Activated CD4-positive, alpha-beta T cell treated with anti-CD3 and anti-CD28 coated beads, Interleukin-2, Interleukin-4, amounts not matched to agents 100 ng/mL and 50 ng/mL, durations not matched to agents 16 hours and 8 hours (primary cell): ENCODE data around the gene RGP1.

Source experiments
- DNase-seq: peaks from one replicate; pipeline ENCODE4 v3.0.0-alpha.2; 2020; ENCODE audit warnings: low spot score

RGP1 gene

DNA sequence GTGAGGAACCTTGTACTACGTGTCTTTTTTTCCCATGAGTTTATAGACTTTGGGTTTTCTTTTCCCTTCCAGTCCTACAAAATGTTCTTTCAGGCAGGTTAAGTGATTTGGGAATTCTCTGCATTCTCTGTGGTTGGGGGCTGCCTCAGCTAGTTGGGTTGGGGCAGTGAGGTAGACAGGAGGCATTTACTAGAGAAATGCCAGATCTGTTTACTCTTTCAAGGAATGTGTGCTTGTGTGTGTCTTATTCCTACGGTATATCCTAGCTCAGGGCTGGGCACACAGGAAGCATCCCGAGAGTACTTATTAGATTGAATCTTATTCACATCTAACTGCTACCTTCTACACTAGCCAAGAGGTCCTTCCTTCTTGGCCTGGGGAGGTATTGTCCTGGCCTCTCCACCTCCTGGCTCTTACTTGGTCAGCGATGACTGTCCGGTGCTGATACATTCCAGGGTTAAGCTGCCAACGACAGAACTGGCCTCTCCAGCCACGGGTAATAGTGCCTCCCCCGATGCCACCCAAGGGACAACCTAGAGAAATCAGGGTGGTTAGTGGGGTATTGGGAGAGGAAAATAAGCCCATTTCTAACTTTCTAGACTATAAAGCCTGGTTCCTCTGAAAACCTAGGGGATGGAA lies 5.1 kb upstream of the RGP1 start:
- no peak for DNase-seq

DNA sequence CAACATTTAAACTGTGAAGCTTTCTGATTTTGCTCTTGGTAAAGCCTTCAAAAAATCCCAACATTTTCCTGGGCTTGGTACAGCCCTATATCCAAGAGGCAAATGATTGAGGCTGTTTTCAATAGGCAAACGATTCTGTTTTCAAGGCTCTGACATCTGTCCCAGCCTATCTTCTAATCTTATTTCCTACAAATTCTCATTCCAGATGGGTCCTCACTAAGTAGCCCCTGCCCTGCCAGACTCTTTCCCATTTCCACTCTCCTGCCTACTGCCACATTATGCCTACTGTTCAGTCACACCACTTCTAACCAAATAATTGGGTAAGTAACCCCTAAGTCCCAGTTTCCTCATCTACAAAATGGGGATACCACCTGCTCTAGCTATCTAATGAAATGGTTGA lies 3.5 kb upstream of the RGP1 start:
- DNase-seq: no peak

DNA sequence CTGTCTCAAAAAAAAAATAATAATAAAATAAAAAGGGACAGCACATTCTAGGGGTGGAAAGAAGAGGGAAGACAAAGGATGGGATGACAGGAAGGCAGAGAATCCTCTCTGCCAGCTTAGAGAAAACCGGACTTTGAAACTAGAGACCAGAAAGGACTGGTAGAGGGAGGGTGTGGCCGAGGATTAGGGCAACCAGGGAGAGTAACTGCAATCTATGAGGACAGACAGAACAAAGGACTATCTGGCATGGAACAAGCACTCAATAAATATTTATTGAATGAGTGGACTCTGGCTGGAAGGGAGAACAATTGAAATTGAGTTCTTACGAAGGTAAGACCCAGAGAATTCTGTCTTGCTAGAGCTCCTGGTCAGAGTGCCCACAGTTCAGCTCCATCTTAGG lies 2.5 kb upstream of the RGP1 start:
- no peak for DNase-seq

DNA sequence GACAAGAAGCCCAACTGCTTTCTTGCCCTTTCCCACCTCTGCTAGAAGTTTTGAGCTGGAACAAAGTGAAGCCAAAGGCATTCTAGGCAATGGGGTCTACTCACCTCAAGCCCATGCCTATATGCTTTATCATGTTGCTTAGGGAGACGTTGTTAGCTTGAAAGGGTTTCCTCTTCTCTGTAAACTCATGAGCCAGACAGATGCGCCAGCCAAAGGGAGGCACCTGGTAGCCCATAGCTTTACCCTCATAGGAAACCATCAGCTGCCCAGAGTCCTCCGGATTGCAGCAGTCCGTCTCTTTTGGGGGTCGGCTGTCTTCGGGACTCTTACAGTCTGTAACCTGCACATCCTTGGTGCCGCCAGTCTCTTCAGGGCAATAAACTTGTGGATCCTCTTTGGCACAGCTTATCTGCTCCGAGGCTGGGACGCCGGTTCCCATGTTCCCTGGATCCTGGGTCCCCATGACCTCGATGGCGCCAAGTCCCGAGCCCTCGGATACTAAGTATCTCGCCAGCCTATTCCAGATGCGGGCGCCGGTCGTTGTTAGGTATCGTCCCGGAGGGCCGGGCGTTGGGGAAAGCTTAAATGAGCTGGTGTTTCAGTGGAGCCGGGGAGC lies 737 bp upstream of the RGP1 start:
- no peak for DNase-seq

DNA sequence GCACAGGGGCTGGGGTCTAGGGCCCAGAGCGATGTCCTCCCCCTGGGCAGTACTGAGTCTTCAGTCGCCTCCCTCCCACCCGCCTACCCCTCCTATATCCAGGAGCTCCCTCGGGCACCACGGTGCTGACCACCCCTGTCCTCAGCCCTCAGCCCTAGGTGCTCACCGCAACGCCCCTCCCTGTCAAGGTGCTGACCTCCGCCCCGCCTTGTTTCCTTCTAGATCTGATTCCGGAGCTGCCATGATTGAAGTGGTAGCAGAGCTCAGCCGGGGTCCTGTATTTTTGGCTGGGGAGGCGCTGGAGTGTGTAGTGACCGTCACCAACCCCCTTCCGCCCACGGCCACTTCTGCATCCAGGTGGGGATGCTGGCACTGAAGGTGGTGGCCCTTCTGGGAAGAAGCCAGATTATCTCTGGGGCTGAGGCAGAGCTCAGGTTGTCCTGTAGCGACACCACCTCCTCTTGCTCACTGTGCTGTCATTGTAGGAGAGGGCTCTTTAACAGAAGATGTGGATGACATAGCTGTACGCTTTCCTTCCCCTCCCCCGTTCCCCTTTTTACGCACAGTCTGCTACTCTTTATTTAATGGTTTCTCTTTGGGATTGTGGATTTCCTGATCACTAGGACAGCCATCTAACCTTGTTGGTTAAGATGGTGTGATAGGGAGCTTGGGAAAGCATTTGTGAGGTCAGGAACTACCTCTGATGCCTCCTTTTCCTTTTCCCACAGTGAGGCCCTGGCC lies 598 bp downstream of the RGP1 start:
- peak; percentile 39 for DNase-seq

DNA sequence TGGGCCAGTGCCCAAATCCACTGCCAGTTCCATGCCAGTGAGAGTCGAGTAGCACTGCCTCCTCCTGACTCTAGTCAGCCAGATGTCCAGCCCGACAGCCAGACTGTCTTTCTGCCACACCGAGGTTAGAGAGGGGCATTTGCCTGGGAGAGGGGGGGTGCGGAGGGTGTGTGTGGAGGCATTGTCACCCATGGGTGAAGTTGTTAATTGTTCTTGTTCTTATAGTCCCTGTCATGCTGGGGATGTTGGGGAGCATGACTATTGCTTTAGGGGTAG lies 1.1 kb downstream of the RGP1 start:
- DNase-seq: no peak

DNA sequence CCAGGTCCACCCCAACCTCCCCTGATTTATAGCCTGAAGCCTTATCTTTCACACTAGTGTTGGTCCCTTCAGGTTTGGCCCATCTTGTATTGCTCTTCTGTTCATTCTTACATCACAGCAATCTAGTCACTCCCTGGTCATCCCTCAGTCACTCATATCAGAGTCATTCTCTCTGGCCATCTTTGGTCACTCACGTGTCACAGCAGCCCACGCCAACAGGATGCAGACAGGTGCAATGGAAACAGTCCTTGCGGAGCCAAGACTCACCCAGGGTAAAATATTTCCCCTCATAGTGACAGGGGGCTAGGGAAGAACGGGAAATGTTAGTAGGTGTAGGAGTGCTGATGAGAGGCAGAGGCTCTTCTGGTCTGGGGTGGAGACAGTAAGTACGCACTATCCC lies 4.4 kb downstream of the RGP1 start:
- DNase-seq: no peak

DNA sequence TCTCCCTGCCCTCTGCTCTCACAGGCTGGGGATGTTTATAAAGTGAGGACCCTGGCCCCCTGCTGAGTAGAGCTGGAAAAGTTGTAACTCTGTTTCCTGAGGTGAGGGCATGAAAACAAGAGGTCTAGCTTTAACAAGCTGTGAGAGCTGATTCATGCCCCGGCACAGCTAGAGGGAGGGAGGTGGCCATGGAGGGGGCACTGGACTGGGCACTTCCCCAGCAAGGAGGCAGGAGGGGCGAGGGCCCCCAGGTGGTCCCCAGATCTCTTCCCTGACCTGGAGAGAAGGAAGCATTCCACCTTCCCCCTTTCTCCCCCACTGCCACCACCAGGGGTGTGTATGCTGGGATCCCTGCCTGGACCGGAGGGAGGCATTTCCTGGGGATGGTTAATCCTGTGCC lies 5.2 kb downstream of the RGP1 start, which contains the start of gene MSMP:
TSS of gene MSMP (minus strand) at position 13 of the 400 bp plus-strand sequence. CDS start 147 bp downstream, outside the sequence.
- no peak for DNase-seq

DNA sequence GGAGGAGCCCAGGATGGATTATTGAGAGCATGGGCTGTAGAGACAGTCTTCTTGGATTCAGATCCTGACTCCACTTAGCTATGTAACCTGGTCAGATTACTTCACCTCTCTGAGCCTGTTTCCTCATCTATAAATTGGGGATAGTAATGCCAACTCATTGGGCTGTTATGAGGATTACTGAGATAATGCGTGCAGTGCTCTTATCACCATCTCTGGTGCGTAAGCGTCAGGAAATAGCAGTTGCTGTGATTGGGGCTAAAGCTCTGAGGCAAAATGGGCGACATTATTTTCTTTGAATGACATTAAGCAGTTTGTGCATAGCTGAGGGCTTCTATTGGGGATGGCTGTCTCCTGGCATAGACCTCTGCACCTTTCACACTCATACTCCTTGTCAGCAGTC lies 6.0 kb downstream of the RGP1 start:
- no peak for DNase-seq

DNA sequence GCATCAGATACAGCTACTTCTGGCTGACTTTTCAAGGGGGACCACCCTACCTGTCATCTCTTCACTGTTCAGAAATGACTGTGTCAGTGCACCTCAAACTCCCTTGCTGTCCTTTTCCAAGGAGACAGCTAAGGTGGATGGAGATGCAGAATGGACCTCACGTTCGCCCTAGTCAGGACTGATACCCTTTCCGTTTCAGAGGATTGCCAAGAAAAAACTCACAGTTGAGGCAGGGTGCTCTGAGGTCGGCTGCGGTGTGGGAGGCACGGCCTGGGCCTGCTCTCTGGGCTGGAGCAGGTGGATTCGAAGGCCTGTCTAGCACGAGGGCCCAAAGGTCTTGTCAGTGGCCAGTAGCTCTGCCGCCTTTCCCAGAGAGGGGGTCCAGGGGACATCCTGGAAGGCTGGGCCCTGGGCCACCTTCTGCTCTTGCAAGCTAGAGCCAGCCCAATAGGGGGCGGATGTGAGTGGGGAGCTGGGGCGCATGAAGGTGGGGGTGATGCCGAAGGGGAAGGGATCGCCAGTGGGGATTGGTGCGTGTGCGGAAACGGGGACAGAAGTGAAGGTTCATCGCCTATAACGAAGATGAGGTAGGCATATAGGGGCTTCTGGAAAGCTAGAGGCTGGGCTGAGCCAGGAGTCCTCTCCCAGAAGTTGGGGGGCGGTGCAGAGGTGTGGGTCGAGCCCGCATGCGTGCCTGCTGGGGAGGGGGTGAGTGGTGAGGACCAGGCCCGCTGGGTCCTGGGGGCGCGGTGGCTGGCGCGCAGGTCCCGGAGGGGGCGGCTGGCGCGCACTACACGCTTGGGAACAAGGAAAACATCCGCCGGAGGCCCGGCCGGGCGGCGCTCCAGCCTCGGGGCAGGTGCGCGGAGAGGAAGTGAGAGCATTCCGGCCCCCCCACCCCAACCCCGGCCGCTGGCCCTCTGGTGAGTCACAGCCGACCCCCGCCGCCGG lies 7.5 kb downstream of the RGP1 start:
- DNase-seq: peak; percentile 80

DNA sequence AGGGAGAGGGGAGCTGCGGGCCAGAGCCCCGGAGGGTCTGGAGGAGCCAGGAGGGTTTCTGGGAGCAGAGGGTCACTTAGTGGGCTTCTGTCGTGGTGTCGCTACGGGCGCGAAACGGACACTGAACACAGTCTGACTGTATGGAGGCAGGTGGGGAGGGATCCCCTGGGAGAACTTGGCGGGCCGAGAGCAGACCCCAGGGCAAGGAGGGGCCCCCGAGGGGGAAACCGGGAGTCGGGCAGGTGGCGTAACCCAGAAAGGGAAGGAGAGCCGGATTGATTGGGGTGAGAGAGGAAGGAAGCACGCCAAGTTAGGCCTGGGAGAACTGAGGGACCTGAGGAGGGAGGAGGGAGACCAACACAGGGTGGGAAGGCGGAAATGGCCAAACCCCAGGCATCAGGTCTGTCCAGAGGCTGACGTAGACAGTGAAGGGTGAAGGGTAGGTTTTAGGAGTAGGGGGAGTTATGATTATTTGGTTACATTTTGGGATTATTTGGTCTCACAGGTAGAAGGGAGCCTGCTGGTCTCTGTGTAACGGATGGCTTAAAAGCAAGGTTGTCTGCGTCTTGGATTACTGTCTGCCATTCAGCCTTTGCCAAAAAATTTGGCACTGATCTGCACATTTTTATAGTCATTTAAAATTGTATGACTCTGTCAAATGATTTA lies 8.3 kb downstream of the RGP1 start:
- peak; percentile 40 for DNase-seq

DNA sequence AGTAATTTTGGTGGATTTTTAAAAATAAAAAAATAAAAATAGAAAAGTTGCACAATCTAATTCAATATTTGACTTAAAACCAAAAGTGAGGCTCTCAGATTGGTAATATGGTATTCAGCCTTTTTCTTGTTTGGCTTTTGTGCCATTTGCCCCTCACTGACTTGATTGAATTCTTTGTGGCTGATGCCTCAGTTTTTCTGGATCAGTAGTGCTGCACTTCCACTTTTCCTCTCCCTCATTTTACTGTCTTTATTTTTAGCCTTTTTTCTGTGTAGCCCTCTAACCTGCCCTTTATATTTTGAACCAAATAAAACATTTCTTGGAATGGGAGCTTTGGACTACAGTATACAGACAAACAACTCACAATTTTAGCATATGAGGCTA lies 8.8 kb downstream of the RGP1 start:
- DNase-seq: no peak

DNA sequence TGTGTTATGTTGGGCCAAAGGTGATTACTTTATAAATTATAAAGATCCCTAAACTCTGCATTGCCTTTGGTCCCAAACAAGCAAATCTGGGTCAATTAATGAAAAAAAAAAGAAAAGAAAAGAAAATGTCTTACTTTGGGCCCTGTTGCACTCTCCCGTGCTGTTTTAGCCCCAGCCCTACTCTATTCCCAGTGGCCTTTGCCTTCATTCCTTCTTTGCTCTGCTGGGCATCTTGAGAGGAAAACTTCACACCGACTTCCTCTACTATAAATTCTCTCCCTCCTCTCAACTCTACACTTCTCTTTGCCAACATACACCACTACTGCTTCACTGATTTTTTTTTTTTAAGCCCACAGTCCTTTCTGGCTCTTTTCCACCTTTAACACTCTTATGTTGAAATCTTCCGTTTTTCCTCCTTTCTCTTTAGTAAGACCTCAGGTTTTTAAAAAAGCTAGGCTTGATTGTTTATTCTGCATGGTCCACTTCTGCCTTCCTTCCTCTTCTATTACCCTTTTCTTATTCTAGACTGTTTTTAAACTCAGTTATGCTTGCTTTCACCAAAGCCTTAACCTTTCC lies 9.5 kb downstream of the RGP1 start:
- no peak for DNase-seq

DNA sequence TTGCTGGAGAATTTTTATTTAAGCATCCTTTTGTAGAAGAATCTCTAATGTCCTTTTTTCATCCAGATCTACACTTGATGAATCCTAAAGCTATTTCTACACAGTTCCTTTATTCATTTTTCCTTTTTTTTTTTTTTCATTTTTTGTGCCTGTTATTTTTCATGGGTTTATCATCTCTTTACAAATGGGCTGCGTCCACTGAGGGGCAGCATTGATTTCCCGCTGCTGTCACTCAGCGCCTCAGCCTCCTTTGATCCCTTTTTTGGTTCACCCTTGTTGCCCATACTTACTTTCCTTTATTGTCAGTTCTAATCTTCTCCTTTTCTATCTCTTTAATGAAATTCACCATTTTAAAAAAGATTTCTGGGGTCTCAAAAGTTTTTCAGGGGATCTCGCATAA lies 10.7 kb downstream of the RGP1 start:
- no peak for DNase-seq

DNA sequence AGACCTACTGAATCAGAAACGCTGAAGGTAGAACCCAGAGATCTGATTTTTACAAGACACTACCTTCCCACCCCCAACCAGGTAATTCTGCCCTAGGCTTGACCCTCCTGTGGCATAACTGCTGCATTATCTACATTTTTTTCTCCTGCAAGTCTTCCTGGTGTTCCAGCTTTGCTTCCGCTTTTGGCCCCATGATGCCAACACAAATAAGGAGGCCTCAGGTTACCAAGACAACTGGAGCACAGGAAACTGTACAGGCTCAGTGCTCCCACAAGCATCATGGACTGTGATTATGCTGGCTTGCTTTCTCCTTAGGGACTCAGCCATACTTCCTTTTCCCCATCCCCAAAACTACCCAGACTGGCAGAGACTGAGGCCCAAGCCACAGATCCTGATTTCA lies 11.6 kb downstream of the RGP1 start:
- no peak for DNase-seq

DNA sequence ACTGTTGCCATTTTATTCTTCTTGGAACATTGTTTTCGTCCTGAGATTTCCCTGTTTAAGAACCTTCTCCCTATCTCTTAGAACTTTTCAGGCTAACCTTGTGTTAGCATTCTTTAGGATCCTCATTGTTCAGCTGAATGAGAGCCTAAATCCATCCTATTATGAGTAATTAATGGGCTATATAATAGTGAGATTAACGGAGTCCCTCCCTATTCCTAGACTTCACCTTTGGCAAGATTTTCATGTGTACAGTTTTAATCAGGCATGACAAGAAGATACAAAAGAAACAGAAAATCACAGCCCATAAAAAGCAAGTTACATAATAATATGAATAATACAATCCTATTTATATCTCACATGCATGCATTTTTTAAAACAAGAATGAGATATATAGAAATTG lies 14.1 kb downstream of the RGP1 start:
- DNase-seq: no peak

DNA sequence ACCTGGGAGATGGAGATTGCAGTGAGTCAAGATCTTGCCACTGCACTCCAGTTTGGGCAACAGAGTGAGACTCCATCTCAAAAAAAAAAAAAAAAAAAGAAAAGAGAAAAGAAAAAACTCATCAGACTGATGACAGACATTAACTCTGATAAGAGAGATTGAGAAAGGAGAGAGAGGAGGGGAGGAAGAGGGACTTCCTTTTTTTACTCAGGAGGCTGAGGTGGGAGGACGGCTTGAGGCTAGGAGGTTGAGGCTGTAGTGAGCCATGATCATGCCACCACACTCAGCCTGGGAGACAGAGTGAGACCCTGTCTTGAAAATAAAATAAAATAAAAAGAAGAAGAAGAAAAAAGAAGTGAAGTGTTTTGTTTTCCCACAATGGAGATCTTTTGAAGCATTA lies 14.7 kb downstream of the RGP1 start:
- DNase-seq: no peak

DNA sequence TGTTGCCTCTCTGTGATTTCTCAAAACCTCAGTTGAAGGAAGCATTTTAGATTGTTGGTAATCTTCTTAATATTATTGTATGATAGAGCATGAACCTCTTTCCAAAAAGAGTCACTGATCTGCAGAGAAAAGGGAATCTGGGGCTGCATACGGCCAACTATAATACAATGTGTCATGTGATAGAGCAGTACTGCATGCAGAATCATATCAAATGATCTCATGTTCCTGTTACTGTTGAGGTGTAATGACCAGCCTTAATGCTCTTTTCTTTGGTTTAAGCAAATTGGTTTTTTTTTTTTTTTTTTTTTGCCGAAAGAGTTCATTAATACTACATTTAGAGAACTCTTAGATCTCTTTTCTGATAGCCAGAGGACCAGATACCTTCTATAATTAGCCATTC lies 17.9 kb downstream of the RGP1 start:
- no peak for DNase-seq

DNA sequence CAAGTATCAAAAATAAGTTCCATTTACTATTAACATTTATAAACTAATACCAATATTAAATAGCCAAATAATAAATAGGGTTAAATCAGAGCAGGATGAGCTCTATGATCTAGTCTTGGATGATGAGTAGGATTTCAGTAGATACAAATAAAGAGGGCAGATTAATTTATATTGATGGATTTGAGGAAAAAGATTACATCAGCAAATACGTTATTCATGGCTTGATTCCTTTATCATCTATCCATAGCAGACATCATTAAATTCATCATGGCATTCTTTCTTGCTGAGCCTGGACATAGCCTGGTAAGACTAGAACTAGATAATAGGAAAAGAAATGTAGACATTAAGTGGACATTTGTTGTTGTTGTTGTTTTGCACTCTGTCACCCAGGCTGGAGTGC lies 18.4 kb downstream of the RGP1 start:
- no peak for DNase-seq

DNA sequence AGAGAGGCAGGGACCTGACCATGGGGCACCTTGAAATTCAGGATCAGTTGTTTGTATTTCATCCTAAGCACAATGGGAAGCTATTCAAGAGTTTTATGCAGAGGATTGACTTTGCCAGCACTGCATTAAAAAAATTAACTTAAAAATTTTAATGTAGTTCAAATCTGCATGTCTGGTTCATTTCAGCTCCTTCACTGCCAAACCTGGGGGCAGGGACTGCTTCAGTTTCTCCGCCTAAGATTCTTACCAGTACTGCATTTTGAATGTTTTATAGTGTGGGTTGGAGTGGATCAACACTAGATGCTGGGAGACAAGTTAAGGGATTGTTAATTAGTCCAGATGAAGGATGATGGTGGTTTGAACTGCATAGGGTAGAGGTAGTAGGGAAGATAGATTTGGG lies 20.7 kb downstream of the RGP1 start:
- no peak for DNase-seq

DNA sequence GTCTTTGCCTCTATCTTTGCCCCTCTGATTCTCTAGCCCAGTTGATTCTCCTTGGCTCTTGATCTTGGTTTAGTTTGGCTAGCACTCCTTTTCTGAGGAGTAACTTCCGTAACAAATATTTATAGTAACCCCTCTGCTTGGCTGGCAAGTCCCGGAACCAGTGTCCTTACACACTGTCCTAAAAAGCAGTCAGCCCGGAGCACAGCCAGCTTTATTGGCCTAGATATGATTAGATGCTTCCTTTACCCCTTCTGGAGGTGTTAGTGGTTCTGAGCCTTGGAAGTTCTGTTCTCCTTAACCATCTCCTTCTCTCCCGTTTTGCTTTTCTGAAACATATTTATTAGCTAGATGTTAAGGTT lies 22.0 kb downstream of the RGP1 start:
- no peak for DNase-seq

DNA sequence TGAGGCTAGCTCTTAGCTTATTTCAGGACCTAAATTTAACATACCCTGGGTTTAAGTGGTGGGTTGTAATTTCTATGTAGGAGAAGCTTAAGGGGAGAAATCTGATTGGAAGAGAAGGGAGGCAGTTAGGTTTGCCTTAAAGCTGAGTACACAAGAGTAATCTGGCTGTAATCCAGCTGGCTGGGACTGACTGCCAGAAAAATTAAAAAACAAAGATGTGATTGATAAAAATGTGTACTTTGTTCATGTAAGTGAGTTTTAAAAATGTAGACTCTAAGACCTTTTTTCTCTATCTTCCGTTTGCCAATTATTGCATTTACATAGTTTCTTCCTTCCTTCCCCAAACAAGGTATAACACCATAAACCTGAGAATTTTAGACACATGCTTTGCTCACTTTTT lies 22.4 kb downstream of the RGP1 start:
- no peak for DNase-seq
